Activated CD8-positive, alpha-beta memory T cell treated with anti-CD3 and anti-CD28 coated beads for 48 hours (primary cell): ENCODE data around the gene OR8B4.
"Not testable (repeated sequence)": the region's sequence is repeated elsewhere in the genome, so short reads cannot be mapped to it uniquely, and the experiment has no call there.

Source experiments
- DNase-seq, 3 experiments: peaks; one replicate each; pipeline ENCODE4 v3.0.0-alpha.2; 2020; ENCODE audit warnings: low read depth in 2 of 3, low spot score in 2 of 3

The OR8B4 gene, protein sequence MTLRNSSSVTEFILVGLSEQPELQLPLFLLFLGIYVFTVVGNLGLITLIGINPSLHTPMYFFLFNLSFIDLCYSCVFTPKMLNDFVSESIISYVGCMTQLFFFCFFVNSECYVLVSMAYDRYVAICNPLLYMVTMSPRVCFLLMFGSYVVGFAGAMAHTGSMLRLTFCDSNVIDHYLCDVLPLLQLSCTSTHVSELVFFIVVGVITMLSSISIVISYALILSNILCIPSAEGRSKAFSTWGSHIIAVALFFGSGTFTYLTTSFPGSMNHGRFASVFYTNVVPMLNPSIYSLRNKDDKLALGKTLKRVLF

GRCh38 chr11:124424384-124424921 lies at the start of gene OR8B4:
TSS of gene OR8B4 (minus strand) at chr11:124424871. CDS start at chr11:124424871, 0 bp downstream.
- DNase-seq, result no peak

DNA sequence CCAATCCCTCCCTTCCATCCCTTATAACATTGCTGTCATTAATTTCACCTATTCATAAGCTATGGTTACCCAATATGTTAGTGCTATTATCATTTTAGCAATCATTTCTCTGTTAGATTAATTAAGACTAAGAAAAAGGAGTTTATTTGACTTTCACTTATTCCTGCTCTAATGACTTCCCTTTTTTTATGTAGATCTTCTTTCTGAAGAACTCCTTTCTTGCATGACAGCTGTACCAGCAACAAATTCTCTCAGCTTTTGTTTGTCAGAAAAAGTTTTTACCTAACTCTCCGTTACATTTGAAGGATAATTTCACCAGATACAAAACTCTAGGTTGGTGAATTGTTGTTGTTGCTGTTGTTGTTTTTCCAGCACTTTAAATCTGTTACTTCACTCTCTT lies 49.4 kb upstream of the OR8B4 start:
- DNase-seq, result no peak

DNA sequence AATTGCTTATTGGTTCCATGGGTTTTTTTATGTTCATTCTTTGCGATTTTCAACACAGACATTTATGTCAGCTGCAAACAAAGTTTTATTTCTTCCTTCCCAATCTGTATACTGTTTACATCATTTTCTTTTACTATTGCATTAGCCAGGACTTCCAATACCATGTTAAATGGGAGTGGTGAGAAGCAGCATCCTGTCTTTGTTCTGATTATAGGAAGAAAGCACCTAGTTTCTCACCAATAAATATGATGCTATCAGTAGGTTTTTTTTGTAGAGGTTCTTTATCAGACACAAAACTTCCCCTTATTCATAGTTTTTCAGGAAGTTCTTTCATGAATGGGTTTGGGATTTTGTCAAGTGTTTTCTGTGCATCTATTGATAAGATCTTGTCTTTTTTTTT lies 48.8 kb upstream of the OR8B4 start:
- DNase-seq, result no peak

DNA sequence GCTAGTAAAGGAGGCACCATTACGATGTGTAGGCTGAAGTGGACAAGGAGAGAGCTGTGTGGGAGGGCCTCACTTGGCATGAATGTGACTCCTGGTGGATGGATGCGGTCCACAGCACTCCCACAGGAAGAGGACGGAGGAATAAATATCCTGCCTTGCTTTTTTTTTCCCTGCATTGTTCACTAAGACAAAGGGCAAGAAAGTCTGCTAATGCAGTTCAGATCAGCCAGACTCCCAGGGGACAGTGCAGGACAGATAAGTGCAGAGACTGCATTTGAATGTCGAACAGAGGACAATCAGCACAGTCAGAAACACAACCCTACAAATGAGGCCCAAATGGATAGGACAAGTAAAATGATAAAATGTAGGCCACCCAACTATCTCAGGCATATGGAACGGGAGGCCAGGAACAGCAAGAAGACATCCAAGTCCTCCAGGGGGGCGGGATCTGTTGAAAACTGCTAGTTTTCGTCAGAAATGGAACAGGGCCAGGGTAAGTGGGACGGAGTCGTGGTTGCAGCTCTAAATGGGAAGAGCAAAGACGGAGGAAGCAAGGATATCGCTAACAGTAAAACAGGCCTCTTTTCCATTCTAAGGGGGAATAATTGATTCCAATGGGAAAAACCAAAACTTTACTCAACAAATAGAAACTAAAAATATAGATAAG lies 46.0 kb upstream of the OR8B4 start:
- no peak for DNase-seq

DNA sequence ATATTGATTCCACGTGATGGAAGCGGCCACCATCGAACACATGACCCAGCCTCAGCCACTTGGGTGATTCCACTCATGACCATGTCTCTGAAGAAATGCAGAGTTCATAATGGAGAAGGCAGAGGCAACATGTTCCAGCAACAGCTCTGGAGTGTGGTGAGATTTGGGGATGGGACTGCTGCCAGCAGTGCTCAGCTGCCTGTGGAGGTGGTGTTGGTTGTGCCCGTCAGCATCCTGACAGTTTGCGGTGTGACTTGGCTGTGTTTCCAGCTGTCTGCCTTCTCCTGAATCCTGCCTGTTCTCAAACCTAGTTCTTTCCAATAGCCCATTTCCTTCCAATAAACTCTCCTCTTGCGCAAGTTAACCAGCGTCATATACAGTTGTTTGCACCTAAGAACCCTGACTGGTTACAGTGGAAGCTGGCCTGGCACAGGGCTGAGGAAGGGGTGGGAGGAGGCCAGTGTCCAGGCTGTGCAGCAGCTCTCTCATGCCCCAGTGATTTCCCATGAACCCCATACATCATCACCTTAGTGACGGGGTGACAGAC lies 42.8 kb upstream of the OR8B4 start:
- DNase-seq, result no peak

DNA sequence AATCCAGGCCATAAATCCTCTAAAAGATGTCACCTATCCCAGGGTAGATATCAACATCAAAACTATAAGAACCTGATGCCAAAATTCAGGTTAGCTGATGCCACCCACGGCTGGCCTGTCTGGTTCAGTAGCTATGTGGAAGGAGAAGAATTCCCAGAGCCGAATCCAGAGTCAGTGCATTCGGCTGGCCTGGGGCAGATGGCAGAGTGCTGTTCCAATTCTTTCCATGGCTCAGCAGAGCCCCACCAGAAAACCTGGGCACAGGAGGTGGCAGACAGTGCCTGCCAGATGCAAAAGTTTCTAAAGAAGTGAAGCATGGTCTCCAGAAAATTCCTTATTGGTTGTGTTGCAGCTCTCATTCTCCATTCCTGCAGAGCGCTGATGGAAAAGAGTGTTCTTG lies 40.7 kb upstream of the OR8B4 start:
- no peak for DNase-seq

GRCh38 chr11:124463990-124464389 lies 39.3 kb upstream of the OR8B4 start:
- DNase-seq, result no peak

DNA sequence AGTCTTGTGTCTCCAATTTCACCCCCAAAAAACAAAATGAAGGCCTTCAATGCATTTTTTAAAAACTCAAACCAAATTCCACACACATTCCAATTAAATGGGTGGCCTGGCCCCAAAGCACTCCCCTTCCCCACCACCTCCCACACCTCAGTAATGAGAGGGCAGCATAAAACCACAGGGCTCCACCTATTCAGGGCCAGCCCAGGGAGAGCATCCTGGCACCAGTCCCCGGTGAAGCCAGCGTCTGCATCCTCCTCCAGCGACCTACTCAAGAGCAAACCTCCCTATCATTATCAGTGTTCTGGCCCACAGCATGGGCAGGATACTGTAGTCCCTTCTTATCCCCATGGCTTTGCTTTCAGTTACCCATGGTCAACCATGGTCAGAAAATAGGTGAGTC lies 38.7 kb upstream of the OR8B4 start:
- DNase-seq, result no peak

- DNase-seq, result no peak
These were observed 35.8 kb upstream of the OR8B4 start for GRCh38 chr11:124460459-124460858.

- DNase-seq, result not testable (repeated sequence)
These were observed 34.7 kb upstream of the OR8B4 start for GRCh38 chr11:124459379-124459778.

GRCh38 chr11:124454552-124454951 lies 29.9 kb upstream of the OR8B4 start:
- DNase-seq, result no peak

- DNase-seq, result no peak
These were observed 22.2 kb upstream of the OR8B4 start for GRCh38 chr11:124446916-124447315.

DNA sequence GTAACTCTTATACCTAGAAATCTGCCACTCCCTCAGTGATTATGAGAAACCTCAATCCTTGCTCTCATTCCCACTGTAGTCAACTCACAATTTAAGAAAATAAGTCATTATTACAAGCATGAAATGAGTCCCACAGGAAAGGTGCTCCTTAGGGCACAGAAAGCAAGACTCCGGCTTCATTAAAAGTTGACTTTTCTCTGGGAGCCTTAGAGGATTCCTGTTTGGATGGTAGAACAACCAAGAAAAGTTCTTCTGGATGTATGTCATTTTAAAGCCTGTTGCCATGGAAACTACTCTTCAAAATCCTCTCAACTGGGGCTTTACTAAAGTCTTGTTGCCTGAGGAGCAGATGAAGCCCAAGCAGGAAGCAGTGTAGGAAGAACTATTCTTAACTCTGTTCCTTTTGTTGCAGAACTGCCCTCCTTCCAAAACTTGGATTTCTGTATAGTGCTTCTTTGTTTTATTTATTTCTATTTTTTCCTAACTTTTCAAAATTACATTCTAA lies 21.0 kb upstream of the OR8B4 start, which contains the start of gene OR8B8:
Gene OR8B8, minus strand, starts transcription at position 51 of the 505 bp plus-strand sequence. CDS start 4,611 bp downstream, outside the sequence.
- no peak for DNase-seq

DNA sequence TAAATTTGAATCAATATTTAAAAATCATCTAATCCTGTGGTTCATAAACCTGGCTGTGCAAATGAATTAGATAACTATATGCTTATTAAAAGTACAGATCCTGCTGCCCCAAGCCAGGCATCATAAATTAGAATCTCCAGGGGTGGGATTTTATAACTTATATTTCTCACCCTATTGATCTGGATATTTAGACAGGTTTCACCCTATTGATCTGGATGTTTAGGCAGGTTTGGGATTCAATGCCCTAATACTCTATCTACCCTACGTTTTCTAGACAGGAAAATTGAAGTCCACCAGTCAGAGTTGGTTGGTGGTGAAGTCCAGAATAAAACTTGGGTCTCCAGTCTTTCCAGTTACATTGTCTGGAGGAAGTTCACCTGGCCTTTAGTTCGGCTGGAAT lies 18.2 kb upstream of the OR8B4 start:
- no peak for DNase-seq

DNA sequence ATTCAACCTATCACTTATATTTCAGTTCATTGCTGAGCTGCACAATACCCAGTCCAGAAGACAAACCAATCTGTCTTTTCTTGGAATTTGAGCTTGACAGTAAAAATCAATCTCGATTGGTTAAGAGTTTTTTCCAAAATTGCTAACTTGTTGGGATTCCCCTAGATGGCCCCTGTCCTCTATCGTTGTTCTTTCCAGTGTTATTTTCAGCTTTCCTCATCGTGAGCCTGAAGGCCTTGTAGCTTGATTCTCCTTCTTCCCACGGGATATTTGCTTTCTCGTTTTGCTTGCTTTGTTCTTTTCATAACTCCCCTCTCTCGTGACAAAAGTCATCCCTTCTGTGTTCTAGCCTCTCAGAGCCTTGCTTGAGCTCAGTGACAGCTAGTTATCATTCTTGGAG lies 17.8 kb upstream of the OR8B4 start:
- DNase-seq, result no peak

- DNase-seq, result no peak
These were observed 16.8 kb upstream of the OR8B4 start for GRCh38 chr11:124441519-124441918.

GRCh38 chr11:124441081-124441480 lies 16.4 kb upstream of the OR8B4 start:
- no peak for DNase-seq

DNA sequence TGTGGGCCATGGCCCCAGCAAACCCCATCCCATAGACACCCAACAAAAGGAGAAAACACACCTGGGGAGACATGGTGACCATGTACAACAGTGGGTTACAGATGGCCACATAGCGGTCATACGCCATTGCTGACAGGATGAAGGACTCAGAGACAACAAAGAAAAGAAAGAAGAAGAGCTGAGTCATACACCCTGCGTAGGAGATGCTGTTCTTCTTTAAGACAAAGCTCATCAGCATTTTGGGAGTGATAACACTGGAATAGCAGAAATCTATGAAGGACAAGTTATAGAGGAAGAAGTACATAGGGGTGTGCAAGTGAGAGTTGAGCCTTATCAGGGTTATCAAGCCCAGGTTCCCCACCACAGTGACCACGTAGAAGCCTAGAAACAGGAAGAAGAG lies 15.9 kb upstream of the OR8B4 start:
- no peak for DNase-seq

GRCh38 chr11:124434699-124435098 lies 10.0 kb upstream of the OR8B4 start:
- DNase-seq, result no peak

GRCh38 chr11:124429599-124429998 lies 4.9 kb upstream of the OR8B4 start:
- DNase-seq, result no peak

- no peak for DNase-seq
These were observed 3.6 kb downstream of the OR8B4 start for GRCh38 chr11:124421043-124421442.

GRCh38 chr11:124415356-124415923 lies 9.2 kb downstream of the OR8B4 start:
- no peak for DNase-seq
